NT2/D1 (cell line): ENCODE data around the gene SIGLEC15.

Source experiments
- YY1 ChIP-seq: IDR thresholded peaks from 2 replicates; pipeline ENCODE4 v1.6.1; 2011; ENCODE audit not compliant: insufficient read length, insufficient read depth
- ZNF274 ChIP-seq: IDR thresholded peaks from 2 replicates; pipeline ENCODE4 v1.6.1; 2011; ENCODE audit warnings: mild to moderate bottlenecking, low read depth, low read length

GRCh38 chr18:45874491-45875184, 49.2 kb downstream of the SIGLEC15 start:
- TF ChIP-seq ZNF274 (no peak), YY1 (no peak)
